Measurements from ENCODE around the gene CTSF. TPM values are rescaled to one million over a fixed set of nuclear protein-coding genes. Genes with fewer than 3 reads are reported as not detected.

Gene CTSF
- total and polyA plus RNA-seq, 2 of the 8 experiments (the other 6 are each of a cell fraction or from before 2014, with no cell fraction given) = 0.58 to 2.3 TPM

DNA sequence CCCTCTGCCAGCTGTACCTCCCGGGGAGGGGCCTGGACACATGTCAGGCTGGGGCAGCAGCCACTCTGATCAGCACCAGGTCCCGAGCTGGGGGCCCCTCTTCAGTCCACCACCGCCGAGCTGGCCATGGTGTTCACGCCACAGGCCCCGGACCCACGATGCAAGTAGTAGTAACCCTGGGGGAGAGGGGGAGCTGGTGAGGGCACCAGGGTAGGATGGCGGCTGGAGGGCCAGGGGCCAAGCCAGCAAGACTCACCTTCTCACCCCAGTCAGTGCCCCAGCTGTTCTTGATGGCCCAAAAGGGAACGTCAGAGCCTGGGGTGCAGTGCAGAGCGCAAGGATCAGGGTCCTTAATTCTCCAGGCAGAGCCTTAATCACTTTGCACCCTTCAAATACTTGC lies 4.6 kb downstream of the CTSF start:
- H3K4me3 ChIP-seq (ENCODE audit: extremely low read depth in 1 of 4, insufficient read depth in 2 of 4, low read depth in 3 of 4, low read length in 4 of 4) = no peak overlapping the region
- H2BK5ac ChIP-seq (ENCODE audit: low read depth, low read length) = no peak overlapping the region; the same call in 1 of the 2 replicates
- no peak overlapping the region for H3K18ac ChIP-seq (ENCODE audit: extremely low read depth, low read length)
- DNase-seq (ENCODE audit: low read depth in 1 of 2, low spot score in 2 of 2) = no peak
- H2AFZ ChIP-seq (ENCODE audit: low read length) = no peak overlapping the region
- H3K14ac ChIP-seq (ENCODE audit: insufficient read length) = no peak overlapping the region
- H3K36me3 ChIP-seq (ENCODE audit: control insufficient read depth in 2 of 4, insufficient read depth in 4 of 4, low read length in 3 of 4) = peaks cover 10 to 39% (median 32%) of the 10 kb centered on the region in 4 experiments
- no peak overlapping the region for H3K4ac ChIP-seq (replicated peaks; ENCODE audit: insufficient read length, low read depth, low read length)
- no peak overlapping the region for H3K56ac ChIP-seq (replicated peaks; ENCODE audit: insufficient read length, low read depth, low read length)
- no peak overlapping the region for H3K27ac ChIP-seq (ENCODE audit: low read depth, low read length)
- H4K8ac ChIP-seq (ENCODE audit: extremely low read depth, insufficient read depth, low read length) = no peak overlapping the region
- H4K20me1 ChIP-seq (replicated peaks in 1 of 2; ENCODE audit: control insufficient read depth in 1 of 2, insufficient read depth in 2 of 2, low read length in 2 of 2) = no peaks in the 10 kb centered on the region
- no peak overlapping the region for H3K4me2 ChIP-seq (ENCODE audit: insufficient read depth in 1 of 2, low read depth in 2 of 2, low read length in 2 of 2)
- H2AK5ac ChIP-seq (ENCODE audit: low read depth, low read length) = no peak overlapping the region
- no peaks in the 10 kb centered on the region for H3K79me1 ChIP-seq (ENCODE audit: low read depth, low read length)
- 96% methylated on average over 8 of the region's 10 CpGs; no CpG with 5 or more reads in 1 of the 2 experiments for WGBS, 2 experiments (ENCODE audit: extremely low coverage in 1 of 2, insufficient coverage in 1 of 2, insufficient read length in 1 of 2, insufficient replicate concordance in 2 of 2, low coverage in 1 of 2, low lambda C conversion rate in 2 of 2, missing lambda C conversion rate in 1 of 2)
- ChIA-PET CTCF (ENCODE audit: partially characterized antibody) (interaction anchor here (1.1 to 3.5 kb wide), 5 partner anchors 10 to 114 kb away, joined by 3 to 12 read pairs (median 4); partner anchors contain the start of gene RBM4B), POLR2A (ENCODE audit: partially characterized antibody) (interaction anchor here (0.8 to 7.4 kb wide), 8 partner anchors 9 to 113 kb away, joined by 3 to 54 read pairs (median 6); partner anchors contain the start of genes ACTN3, RBM14, RBM4 and ZDHHC24)
- peaks cover 0 to 2% (median 0%) of the 10 kb centered on the region in 4 experiments; a peak in 1 of 7 replicates for H3K4me1 ChIP-seq (replicated peaks in 1 of 4; ENCODE audit: control insufficient read depth in 3 of 4, insufficient read depth in 4 of 4, low read length in 3 of 4)
- H3K9ac ChIP-seq (replicated peaks in 1 of 4; ENCODE audit: extremely low read depth in 1 of 4, low read depth in 3 of 4, low read length in 3 of 4) = no peak overlapping the region
- H3K79me2 ChIP-seq (ENCODE audit: control insufficient read depth in 1 of 2, insufficient read depth in 2 of 2, low read length in 2 of 2) = no peaks in the 10 kb centered on the region
- H3K23me2 ChIP-seq (ENCODE audit: low read depth, low read length) = no peaks in the 10 kb centered on the region
- no peak overlapping the region for H4K5ac ChIP-seq (ENCODE audit: insufficient read length, low read depth, low read length)
- FAIRE-seq = no peak
- no peaks in the 10 kb centered on the region for H3K27me3 ChIP-seq (replicated peaks in 1 of 4; ENCODE audit: control insufficient read depth in 3 of 4, extremely low read depth in 1 of 4, insufficient read depth in 3 of 4, low read length in 3 of 4)
- H4K91ac ChIP-seq (replicated peaks; ENCODE audit: insufficient read length, low read length) = no peak overlapping the region
- H2BK120ac ChIP-seq (replicated peaks; ENCODE audit: low read depth, low read length) = no peak overlapping the region
- no peaks in the 10 kb centered on the region for H3K9me3 ChIP-seq (ENCODE audit: insufficient read depth in 2 of 2, low read depth in 1 of 2, low read length in 1 of 2)
- H3K23ac ChIP-seq (ENCODE audit: insufficient read length) = no peak overlapping the region
- H2BK20ac ChIP-seq (ENCODE audit: low read length) = no peak overlapping the region
- H2BK12ac ChIP-seq (ENCODE audit: low read depth, low read length) = no peak overlapping the region
- no peak overlapping the region for H2BK15ac ChIP-seq (ENCODE audit: low read length)
- TF ChIP-seq CBX5 (IDR thresholded peaks at IDR 0.05; ENCODE audit: low read depth, low read length) (no peak), POLR2A (IDR thresholded peaks at IDR 0.05; ENCODE audit: control extremely low read depth in 1 of 2, low read depth in 2 of 2, low read length in 2 of 2) (no peak), SIN3A (conservative IDR thresholded peaks at IDR 0.05 in 1 of 2, IDR thresholded peaks at IDR 0.05 in 1 of 2; ENCODE audit: low read depth in 1 of 2, low read length in 2 of 2) (no peak), BRCA1 (IDR thresholded peaks at IDR 0.05; ENCODE audit: low read depth, low read length) (no peak)
- TF ChIP-seq, protein P1, sequence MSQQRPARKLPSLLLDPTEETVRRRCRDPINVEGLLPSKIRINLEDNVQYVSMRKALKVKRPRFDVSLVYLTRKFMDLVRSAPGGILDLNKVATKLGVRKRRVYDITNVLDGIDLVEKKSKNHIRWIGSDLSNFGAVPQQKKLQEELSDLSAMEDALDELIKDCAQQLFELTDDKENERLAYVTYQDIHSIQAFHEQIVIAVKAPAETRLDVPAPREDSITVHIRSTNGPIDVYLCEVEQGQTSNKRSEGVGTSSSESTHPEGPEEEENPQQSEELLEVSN (IDR thresholded peaks at IDR 0.05) = no peak

All from H1 (cell line).